CD4-positive, alpha-beta T cell treated with Interleukin-4 for 1 hour (primary cell): ENCODE data around the gene HIVEP1.

Experiments
- DNase-seq, 2 donors: peaks; one replicate each; pipeline ENCODE4 v3.0.0-alpha.2; 2020 to 2022

HIVEP1 gene

GRCh38 chr6:12051861-12052368 is 39.8 kb downstream of the HIVEP1 start:
- peak; percentile 78 to 82 for DNase-seq

- DNase-seq, result no peak
Observed at GRCh38 chr6:12058172-12058961, 46.3 kb downstream of the HIVEP1 start.

GRCh38 chr6:12060780-12061609 is 48.9 kb downstream of the HIVEP1 start:
- peak; percentile 86 to 91 for DNase-seq

- DNase-seq, result no peak
Observed at GRCh38 chr6:12062605-12063004, 50.5 kb downstream of the HIVEP1 start.

GRCh38 chr6:12064131-12064530 is 52.0 kb downstream of the HIVEP1 start:
- DNase-seq, result no peak

- no peak for DNase-seq
Observed at GRCh38 chr6:12064538-12065071, 52.5 kb downstream of the HIVEP1 start.

- peak in 1 of 2 donors; percentile 23 for DNase-seq
Observed at GRCh38 chr6:12065321-12066140, 53.4 kb downstream of the HIVEP1 start.

- no peak for DNase-seq
Observed at GRCh38 chr6:12066297-12066696, 54.2 kb downstream of the HIVEP1 start.

GRCh38 chr6:12068899-12069557 is 56.9 kb downstream of the HIVEP1 start:
- DNase-seq, result no peak

GRCh38 chr6:12069891-12070529 is 57.9 kb downstream of the HIVEP1 start:
- no peak for DNase-seq

GRCh38 chr6:12071064-12071615 is 59.0 kb downstream of the HIVEP1 start:
- DNase-seq, result no peak

- DNase-seq, result peak in 1 of 2 donors; percentile 27
Observed at GRCh38 chr6:12075067-12075563, 63.0 kb downstream of the HIVEP1 start.

- DNase-seq, result no peak
Observed at GRCh38 chr6:12077021-12077710, 65.1 kb downstream of the HIVEP1 start.

GRCh38 chr6:12078014-12078413 is 65.9 kb downstream of the HIVEP1 start:
- no peak for DNase-seq

GRCh38 chr6:12081771-12082170 is 69.7 kb downstream of the HIVEP1 start:
- DNase-seq, result no peak

- no peak for DNase-seq
Observed at GRCh38 chr6:12082368-12082767, 70.3 kb downstream of the HIVEP1 start.

GRCh38 chr6:12083302-12083701 is 71.2 kb downstream of the HIVEP1 start:
- DNase-seq, result no peak

GRCh38 chr6:12083763-12084162 is 71.7 kb downstream of the HIVEP1 start:
- DNase-seq, result no peak

- no peak for DNase-seq
Observed at GRCh38 chr6:12084681-12085080, 72.6 kb downstream of the HIVEP1 start.

GRCh38 chr6:12088531-12088930 is 76.4 kb downstream of the HIVEP1 start:
- no peak for DNase-seq
